NCI-H187 (cell line): ENCODE measurements around the gene PTPN22.
"Not testable (repeated sequence)": the region's sequence is repeated elsewhere in the genome, so short reads cannot be mapped to it uniquely, and the experiment has no call there.

Source experiments
- DNase-seq, 2 experiments: peaks; one replicate each; lab custom pipeline; 2025; lab: John Stamatoyannopoulos, UW

The PTPN22 gene

DNA sequence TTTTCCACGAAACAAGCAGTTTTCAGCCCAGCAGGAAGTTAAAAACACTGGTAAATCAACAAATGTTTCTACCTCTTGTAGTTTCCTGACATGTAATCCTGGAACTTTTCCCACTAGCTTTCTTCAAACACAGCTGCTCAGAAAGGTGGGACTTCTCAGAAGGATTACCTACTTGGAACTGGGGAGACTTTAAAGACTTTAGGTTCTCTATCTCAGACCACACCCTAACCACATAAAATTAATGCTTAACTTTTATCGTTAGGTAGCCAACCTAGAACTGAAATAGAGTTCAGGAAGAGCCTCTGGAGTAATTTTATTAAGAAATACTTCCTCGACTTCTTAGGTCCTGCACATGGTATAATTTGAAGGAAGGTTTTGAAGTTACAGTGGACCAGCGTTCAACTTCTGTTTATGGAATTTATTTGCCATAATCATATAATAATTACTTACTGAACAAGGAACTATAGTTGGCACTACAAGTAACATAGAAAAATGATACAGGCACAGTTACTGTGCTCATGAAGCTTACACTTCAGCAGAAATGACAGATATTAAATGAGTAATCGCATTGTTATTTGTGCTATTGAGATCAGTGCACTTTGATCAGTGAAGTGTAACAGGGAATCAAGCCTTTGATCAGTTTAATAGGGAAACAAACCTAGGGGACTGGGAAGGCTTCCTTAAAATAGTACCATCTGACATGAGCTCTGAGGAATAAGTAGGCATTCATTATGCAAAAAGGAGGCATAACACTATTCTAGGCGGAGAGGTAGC lies 16.1 kb upstream of the PTPN22 start, which contains the start of gene BCL2L15:
TSS of gene BCL2L15 (minus strand) at position 180 of the 774 bp plus-strand sequence. CDS start 206 bp downstream, outside the sequence.
- DNase-seq, result no peak

DNA sequence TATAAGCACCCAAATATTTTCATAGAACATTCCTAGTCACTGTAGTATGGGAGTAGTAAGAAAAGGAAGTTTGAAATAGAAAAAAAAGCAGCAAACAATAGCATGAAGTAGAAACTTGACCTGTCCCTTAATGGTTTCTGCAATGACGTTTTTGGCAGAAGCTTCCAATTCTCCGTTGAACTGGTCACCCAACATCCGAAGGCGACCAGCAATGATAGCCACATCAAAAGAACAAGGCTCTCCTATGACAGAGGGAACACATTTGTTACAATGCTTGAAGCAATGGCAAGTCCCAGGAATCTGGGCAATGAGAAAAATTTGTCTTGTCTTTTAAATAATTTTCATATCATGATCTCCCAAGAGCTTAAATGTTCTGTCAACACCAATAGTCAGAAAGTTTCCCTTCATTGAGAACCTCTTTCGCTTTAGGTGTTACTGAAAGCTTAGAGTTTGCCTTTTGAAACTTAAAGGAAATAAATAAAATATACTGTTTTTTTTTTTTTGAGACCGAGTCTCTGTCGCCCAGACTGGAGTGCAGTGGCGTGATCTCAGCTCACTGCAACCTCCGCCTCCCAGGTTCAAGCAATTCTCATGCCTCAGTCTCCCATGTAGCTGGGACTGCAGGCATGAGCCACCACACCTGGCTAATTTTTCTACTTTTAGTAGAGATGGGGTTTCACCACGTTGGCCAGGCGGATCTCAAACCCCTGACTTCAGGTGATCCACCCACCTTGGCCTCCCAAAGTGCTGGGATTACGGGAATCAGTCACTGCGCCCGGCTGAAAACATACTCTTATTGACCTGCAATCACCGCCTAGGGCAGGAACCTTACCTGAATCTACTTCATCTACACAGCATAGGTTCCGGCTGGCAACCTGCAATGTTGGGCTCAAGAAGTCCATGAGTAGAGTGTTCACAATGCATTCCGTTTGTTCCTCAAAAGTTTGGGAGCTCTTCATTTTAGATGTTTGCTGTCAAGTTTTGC lies 15.2 kb upstream of the PTPN22 start:
- no peak for DNase-seq

DNA sequence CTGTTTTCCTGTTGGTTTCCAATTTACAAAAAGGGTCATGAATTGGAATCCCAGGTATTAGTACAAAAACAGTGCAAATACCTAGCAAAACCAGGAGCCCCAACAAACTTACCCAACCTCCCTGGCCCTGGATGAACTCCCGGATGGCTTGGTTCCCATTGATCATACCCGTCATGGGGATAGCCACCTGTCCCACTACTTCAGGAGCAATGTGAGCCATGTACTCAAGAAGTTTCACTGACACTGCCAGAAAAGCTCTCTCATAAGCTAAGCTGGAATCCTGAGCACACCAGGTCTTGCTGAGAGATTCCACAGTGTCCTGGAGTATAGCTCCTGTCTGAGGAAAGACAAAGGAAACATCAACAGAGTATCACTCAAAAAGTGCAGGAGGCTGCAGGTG lies 10.1 kb upstream of the PTPN22 start:
- no peak for DNase-seq

DNA sequence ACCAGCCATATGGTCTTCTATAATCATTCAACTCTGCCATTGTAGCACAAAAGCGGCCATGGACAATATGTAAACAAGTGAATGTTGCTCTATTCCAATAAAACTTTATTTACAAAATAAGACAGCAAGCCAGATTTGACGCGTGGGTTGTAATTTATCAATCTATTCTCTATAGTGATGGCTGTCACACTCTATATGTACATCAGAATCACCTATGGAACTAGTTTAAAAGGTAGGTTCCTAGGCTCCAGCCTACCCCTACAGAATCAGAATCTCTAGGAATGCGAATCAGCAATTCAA lies 8.2 kb upstream of the PTPN22 start:
- DNase-seq, result no peak

DNA sequence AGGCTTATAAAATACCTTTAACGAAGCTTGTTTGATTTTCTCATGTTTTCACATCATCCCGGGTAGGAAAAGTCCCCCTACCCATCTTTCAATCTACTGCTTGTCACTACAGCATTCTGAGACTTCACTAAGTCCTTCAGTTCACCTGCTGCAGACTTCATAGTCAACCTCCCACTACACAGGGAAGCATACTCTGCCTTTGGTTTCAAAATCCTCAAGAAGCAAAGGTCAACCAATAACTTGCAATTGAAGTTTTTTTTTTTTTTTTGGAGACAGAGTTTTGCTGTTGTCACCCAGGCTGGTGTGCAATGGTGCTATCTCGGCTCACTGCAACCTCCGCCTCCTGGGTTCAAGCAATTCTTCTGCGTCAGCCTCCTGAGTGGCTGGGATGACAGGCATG lies 4.7 kb upstream of the PTPN22 start:
- no peak for DNase-seq

DNA sequence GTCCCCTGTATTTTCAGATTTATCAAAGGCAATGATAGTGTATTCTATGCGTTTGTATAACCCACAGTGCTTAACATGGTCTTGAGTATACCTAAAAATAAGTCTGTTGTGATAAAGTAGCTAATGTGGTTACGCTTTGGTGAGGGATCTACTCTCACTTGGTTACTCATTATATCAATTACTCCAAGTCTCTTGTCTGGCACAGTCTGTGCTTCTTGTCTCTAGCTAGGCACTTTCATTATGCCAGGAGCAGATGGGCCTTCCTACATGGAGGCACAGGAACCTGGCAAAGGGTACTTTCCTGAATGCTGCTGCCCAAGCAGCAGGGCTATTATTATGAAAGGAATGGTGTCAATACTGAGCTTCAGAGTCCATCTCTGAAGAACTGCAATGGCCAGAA lies 4.2 kb upstream of the PTPN22 start:
- DNase-seq, result no peak

DNA sequence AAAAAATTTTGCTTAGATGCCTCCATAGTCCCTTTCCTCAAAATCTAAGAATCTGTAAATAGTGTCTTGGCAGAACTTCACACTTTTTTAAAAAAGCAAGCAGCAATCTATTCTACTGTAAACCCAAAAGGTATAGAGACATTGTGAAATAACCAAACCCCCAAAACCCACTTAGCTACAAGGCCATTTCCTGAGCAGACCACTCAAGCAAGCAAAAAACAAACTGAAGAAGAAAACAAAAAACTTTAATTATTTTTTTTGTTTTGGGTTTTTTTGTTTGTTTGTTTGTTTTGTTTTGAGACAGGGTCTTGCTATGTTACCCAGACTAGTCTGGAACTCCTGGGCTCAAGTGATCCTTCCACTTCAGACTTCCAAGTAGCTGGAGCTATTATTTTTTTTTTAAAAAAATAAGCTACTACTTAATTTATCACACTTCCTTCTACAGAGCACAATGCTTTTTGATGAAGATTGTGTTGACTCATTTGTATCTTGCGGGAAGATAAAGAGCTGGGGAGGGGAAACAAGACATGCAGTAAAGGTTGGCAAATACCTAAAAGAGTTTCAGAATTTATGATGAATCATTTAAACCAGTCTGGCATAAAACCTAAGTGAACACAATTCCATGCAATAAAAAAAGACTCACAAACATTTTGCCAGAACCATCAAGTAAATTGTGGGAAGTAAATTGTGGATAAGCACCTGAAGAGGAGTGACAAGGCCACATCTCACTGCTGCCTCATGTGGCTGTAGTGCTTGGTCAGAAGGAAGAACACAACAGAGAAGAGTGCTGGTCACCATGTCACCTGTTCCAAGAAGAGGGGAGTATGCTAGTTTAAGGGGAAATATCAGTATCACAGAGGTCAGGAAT lies 2.7 kb upstream of the PTPN22 start:
- no peak for DNase-seq

DNA sequence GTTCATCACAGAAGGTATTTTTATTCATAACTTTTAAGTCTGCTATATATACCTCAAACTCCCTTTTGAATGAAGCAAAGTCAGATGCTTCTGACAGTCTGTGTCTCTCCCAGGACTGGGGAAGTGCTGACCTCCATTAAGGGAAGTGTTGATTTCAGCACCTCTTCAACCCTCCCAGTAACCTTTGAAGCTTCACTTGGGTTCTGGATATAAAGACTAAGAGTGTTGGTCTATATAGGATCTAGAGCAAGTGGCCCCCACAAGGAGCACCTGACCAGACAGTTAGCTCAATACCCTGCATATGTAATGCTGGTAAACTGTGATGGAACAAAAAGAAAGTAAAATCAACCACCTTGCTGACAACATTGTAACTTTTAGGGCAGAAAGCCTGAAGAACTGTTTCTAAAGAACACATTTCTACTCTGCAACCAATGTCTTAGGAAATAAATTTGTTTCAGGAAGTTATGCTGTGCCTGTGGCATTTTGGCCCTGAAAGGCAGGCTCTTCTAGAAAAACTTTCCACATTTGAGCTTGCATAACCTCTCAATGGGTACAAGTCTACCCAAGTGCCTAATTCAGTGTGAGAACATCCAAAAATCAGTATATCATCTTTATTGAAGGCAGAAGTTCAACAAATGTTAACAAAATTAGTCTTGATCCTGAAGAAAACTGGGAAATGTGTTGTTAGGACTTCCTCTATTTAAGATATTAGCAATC lies 865 bp upstream of the PTPN22 start:
- DNase-seq, result no peak

DNA sequence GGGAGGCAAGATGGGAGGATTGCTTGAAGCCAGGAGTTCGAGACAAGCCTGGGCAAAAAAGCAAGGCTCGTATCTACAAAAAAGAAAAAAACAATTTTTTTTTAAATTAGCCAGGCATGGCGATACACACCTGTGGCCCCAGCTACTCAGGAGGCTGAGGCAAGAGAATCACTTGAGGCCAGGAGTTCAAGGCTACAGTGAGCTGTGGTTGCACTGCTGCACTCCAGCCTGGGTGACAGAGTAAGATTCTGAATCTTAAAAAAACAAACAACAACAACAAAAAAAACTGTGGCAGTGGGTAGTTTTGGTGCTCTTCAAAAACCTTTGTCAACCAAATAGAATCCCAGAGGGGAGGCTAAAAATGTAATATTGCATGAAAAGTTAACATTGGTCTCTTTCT lies 734 bp downstream of the PTPN22 start:
- DNase-seq, result no peak

DNA sequence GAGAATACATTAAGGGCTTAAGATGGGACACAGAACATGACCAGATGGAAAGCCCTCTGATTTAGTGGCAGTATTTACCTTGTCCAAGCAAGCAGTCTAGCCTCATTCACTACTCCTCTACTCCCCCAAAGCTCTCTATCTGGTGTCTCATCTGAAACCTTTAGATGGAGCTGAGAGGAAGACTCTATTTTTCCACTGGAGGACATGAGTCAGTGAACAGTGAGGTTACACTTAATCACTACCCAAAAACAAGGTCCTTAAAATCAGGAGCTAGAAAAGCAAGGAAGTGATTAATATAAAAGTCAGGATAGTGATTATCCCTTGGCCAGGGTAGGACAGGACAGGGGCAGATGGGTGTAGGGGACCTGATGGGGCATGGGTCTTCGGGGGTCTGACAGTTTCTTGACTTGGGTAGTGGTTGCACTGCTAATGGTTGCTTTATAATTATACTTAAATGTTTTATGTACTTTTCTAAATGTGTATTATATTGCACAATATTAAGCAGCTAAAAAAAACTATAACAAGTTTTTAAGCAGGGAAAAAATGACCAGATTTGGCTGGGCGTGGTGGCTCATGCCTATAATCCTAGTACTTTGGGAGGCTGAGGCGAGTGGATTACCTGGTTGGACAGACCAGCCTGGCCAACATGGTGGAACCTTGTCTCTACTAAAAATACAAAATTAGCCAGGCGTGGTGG lies 3.0 kb downstream of the PTPN22 start:
- DNase-seq, result no peak

DNA sequence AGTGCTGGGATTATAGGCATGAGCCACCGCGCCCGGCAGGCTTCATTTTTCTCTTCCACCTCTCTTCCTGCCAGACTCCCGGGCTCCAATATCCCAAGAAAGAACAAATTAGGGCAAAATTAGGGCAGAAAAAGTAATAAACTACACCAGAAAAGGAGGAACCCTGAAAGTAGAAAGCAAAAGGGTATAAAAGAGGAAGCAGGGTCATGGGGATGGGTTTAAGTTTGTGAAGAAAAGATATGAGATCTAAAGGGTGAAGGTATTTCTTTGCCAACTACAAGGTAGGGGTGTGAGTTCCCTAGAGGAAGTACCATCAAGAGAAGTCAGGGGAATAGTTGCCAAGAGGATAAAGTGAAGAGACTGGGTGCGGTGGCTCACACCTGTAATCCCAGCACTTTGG lies 9.9 kb downstream of the PTPN22 start:
- DNase-seq, result no peak

DNA sequence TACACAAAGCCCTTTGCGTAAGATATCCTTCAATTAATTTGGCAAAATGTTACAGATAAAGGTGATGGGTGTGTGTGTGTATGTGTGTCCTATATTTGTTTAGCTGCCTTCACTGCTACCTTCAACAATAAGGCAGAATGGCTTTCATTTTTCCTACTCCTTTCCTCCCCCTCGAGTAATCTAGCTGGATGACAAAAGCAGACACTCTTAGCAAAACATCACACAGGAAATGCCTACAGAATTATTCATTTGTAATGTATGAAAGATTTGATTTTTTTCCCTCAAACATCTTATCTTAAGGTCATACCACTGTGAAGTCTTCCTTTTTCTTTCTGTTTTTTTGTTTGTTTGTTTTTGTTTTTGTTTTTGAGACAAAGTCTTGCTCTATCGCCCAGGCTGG lies 10.6 kb downstream of the PTPN22 start:
- no peak for DNase-seq

DNA sequence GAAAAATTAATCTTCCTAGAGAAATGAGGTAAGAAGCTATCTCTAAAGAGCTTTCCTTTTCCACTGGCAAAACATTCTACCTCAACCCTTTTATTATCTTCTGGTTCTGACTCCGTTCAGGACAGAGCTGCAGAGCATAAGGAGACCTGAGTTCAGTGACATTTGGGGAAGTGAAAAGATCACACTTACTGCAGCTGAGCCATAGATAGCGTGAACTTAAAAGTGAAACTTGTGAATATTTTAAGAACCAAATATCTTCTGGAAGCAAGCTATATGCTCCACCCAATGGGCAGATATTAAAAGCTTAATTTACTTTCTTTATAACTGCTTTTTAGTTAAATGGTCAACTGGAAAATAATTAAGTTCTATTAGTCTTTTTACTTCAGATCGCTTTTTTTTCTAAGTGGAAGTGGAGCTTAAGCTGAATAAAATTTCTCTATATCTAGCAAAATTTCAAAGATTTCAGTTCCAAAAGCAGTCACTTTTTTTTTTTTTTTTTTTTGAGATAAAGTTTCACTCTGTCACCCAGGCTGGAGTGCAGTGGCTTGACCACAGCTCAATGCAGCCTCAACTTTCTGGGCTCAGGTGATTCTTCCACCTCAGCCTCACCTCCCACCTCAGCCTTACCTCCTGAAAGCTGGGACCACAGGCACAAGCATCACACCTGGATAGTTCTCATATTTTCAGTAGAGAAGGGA lies 11.9 kb downstream of the PTPN22 start:
- DNase-seq, result no peak

DNA sequence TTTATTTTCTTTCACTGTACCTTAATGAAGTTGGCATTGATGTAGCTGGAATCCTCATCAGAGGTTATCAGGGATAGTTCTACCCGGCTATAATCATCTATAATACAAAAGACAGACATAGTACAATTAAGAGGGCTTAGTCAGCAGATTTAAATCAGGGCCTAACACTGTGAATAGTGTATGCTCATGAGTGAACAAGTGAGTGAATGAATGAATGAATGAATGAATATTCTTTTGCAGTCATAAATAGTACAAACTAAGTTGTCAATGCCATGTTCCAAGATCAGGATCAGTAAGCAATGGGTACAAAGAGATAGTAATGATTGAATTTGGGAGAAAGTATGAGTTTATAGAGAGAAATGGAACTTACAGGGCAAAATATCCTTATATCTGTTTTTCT lies 12.5 kb downstream of the PTPN22 start:
- DNase-seq, result no peak

DNA sequence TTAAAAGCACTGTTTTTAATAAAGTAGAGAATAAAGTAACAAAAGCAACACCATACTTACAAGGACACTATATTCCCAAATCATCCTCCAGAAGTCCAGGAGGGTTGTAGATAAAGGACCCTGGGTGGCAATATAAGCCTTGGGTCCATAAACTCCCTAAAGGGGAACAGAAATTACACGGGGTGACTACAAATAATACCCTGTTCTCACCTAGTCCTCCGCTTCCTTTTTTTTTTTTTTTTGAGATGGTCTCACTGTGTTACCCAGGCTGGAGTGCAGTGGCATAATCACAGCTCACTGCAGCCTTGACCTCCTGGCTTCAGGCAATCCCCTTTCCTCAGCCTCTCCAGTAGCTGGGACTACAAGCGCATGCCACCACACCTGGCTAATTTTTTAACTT lies 13.1 kb downstream of the PTPN22 start:
- no peak for DNase-seq

DNA sequence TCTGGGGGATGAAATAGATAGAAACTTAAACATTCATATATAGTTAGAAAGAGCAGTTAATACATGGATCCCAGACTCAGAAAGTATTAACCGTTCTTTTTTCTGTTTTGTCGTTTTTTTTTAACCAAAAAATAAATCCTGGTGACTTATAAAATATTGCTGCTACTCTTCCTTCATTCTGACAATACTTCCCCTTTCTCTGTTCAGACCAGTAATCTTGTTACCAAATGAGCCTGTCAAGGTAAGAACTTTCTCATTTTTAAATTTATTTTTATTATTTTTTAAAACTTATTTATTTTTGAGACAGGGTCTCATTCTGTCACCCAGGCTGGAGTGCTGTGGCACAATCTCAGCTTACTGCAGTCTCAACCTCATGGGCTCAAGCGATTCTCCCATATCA lies 13.7 kb downstream of the PTPN22 start:
- DNase-seq, result no peak

DNA sequence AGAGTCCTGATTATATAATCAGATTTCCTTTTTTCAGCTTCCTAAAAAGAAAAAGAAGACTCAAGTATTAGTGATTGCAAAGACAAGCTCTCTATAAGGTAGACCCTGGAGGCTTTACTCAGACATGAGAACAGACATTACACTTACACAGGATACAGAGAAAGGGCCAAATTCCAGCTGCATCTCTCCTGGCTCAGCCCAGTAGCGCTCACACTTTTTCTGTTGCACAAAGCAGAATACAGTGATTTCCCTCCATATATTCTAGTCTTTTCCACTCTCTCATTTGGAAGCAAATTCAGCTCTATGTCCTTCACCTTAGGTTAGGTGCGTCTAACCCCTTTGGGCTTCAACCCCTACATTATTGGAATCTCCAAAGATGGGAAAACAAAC lies 15.1 kb downstream of the PTPN22 start:
- no peak for DNase-seq

DNA sequence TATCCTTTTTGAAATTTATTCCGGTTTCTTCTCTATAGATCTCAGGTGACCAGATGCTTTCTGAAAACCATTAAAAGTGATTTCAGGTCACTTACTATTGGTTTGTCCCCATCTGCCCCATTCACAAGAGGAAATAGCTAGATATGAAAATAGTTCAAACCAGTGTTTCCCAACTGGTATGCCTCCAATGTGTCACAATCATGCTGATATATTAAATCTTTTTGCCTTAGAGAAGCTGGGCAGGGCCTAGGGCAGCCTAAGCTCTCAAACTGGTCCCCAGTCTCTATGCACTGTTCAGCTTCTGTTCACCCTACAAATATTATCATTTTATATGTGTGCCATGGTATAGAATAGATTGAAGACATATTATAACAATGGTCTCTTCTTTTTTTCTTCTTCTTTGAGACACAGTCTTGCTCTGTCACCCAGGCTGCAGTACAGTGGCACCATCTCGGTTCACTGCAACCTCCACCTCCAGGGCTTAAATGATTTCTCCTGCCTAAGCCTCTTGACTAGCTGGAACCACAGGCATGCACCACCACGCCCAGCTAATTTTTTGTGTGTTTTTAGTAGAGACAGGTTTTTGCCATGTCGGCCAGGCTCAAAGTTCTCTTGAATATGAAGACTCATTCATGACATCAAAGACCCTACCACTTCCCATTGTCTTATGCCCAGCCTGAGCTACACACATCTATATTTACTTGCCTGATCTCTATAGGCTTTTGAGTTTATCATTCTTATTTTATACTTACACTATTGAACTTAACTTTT lies 15.7 kb downstream of the PTPN22 start:
- DNase-seq, result no peak

DNA sequence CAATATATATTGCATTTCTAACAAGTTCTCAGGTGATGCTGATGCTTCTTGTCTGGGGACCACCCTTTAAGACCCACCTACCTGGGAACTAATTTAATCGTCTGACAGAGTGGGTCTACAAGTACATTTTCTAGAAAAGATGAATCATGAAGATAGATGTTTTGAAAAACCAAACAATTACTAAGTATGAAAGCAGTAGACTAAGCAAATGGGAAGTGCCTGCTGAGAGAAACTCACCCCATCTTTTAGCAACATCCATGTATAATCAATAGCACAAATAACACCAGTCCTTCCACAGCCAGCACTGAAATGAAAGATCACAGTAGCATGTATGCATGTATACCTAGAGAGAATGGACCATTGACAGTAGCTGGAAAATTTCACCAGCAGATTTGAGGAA lies 17.3 kb downstream of the PTPN22 start:
- no peak for DNase-seq

DNA sequence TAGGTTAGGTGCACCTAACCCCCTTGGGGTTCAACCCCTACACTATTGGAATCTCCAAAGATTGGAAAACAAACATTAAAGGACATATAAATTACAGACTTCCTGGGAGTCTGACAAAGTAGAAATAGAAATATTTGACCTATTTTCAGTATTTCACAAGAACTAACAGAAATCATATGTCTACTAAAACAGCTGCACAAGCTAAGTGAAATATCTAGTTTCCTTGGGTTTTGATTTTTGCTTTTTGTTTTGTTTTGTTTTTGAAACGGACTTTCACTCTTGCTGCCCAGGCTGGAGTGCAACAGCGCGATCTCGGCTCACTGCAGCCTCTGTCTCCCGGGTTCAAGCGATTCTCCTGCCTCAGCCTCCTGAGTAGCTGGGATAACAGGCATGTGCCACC lies 18.8 kb downstream of the PTPN22 start:
- not testable (repeated sequence) for DNase-seq
